A172 (cell line): Measurements from ENCODE around the gene POC1A. TPM values are rescaled to one million over a fixed set of nuclear protein-coding genes. Genes with fewer than 3 reads are reported as not detected.
"Not testable (repeated sequence)": the region's sequence is repeated elsewhere in the genome, so short reads cannot be mapped to it uniquely, and the experiment has no call there.

Source experiments
- DNase-seq: peaks from one replicate; pipeline ENCODE4 v3.0.0-alpha.2; 2015; ENCODE audit warnings: low spot score
- total RNA-seq: library from RNA; depleted of rRNA; stranded (reverse); fragments of >200 nt; shearing (Covaris generic); gene quantifications from 2 replicates; pipeline ENCODE4 v1.2.3, GENCODE V29; 2014

Gene POC1A
- total RNA-seq, 1 experiment from 2014 or later: 19.0 TPM

GRCh38 chr3:52183786-52184445 lies 29.7 kb upstream of the POC1A start:
- DNase-seq: no peak

GRCh38 chr3:52182691-52183090 lies 28.5 kb upstream of the POC1A start:
- DNase-seq: no peak

- DNase-seq: no peak
Measured at GRCh38 chr3:52182196-52182595, 28.0 kb upstream of the POC1A start.

DNA sequence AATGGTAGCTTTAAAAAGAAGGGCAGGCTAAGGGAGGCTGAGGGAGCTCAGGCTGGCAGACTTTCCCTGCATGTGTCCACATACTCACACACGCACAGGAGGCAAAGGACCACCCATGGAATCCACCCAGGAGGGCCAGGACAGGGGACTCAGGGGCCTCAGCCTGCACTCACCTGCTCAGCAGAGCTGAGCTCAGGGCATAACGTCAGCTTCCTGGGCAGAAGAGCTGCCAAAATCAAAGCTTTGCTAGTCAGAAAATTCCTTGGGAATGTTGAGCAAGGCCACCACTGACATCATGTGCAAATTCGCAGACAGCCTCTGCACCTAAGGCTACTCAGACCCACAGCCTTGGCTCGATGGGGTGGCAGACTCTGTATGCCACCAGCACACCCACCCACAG lies 27.3 kb upstream of the POC1A start:
- no peak for DNase-seq

DNA sequence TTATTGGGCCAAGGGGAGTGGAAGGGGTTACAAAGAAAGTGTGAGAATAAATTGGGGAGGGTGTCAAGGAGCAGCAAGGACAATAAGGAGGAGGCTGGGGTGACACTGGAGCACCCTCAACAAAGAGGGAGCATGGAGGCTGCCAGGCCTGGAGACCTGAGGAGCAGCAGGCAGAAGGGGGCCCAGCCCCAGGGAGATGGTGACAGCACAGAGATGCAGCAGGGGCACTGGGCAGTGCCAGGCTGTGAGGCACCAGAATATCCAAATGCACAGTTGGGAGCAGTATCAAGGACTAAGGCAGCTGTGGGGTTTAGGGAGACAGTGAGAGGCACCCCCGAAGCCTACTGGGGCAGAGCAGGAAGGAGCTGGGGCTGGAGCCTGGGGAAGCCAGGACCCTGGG lies 24.3 kb upstream of the POC1A start:
- DNase-seq: no peak

DNA sequence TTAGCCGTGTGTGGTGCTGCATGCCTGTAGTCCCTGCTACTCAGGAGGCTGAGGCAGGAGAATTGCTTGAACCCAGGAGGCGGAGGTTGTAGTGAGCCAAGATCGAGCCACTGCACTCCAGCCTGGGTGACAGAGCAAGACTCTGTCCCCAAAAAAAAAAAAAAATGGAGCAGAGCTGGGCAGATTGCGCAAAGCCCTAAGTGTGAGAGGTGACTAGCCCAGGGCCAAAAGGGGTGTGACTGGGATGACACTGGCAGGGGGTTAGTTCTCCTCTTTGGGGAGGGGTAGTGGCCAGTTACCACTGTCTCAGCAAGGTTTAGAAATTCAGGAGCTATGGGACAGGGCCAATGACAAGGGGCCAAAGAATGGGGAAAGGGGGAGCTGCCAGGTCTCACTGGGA lies 23.9 kb upstream of the POC1A start:
- DNase-seq: not testable (repeated sequence)

DNA sequence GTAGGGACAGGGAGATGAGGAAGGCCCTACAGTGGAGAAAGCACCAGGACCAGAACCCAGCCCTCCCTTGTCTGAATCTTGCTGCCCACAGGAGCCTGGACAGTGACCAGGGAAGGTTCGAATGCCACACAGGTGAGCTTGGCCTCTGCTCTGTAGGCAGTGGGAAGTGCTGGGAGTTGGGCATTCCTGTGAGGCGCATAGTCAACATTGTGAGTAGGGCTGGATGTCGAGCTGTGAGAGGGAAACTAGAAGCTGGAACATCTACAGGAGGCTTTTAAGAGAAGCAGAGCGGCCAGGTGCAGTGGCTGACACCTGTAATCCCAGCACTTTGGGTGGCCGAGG lies 23.4 kb upstream of the POC1A start:
- DNase-seq: no peak

DNA sequence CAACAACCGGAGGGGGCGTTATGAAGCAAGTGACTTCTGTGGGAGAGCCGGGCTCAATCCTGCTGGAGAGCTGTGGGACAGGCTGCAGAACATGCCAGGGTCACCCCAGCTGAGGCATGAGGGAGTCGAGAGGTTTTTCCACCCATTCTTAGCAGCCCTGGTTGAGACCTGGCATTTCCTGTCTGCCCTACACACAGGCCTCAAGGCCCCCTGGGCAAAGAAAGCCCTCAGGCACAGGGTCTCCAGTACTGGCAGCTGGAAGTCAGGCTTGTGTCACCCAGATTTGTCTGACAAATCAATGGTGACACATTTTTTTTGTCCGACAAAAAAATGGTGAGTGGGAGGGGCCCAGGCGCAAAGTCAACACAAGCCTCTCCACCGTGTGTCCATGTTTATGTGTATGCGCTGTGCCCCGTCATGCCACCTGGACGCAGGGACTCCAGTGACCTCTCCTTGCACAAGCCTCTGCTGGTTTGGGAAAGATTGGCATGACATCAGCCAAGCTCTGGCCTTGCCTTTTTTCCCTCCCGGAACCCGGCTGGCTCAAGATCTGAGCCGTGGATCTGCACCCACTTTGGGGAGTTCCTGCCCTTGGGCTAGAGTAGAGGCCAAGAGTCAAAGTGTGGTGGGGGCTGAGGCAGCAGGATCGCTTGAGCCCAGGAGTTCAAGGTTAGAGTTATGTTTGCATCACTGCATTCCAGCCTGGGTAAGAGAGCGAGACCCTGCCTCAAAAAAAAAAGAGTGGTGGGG lies 22.9 kb upstream of the POC1A start:
- no peak for DNase-seq

GRCh38 chr3:52176180-52176752 lies 22.0 kb upstream of the POC1A start:
- DNase-seq: no peak

GRCh38 chr3:52175416-52176179 lies 21.4 kb upstream of the POC1A start:
- DNase-seq: no peak

GRCh38 chr3:52174896-52175295 lies 20.7 kb upstream of the POC1A start:
- DNase-seq: peak; percentile 25

DNA sequence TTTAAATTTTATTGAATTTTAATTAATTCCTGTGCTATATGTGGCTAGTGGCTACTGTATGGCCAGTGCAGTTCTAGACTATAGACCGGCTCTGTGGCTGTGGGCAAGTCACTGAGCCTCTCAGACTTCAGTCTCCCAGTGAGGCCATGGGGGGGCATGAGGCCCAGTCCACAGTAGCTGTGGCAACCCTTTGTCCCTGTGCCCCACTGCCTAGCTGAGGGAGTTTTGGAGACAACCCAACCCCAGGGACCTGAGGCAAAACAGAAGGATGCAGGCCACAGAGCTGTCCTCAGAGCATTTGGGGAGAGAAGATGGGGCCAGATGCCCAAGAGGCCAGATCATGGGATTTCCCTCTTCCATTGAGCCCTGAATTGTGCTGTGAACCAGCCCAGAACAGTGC lies 18.9 kb upstream of the POC1A start:
- DNase-seq: no peak

DNA sequence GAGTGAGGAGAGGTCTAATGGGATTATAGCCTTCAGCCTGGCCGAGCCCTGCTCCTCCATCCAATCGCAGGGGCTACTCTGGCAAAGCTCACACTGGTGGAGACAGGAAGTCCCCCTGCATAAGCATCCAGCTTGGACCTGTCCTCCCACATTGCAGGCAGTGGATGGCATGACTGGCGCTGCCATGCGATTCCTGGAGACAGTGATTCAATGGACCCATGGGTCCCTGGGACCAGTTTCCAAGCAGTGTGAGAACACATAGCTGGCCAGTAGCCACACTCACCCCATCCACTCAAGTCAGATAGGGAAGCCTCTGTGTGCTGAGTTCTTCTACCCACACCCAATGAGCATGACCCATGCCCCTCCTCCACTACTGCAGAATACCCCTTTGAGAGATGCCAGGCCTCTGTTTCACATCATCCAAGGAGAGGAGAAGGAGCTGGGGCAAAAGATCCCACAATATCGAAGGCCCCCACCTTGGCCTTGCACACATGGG lies 18.1 kb upstream of the POC1A start:
- DNase-seq: no peak

- DNase-seq: peak; percentile 73
Measured at GRCh38 chr3:52171514-52172261, 17.5 kb upstream of the POC1A start.

- DNase-seq: not testable (repeated sequence)
Measured at GRCh38 chr3:52170217-52170616, 16.0 kb upstream of the POC1A start.

DNA sequence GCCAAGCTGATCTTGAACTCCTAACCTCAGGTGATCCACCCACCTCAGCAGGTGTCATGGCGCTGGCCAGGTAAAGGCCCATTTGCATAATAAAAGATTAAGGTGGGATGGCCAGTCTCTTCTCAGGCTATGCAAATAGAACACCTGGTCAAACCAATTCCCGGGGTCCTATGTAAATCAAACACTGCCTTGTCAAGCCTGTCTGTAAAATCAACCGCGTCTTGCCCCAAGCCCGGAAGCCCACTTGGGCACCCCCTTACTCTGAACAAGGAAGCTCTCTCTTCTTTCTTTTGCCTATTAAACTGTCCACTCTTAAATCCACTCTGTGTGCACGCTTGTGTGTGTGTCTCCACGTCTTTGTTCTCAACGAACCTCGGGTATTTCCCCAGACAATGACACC lies 13.0 kb upstream of the POC1A start:
- DNase-seq: no peak

- DNase-seq: no peak
Measured at GRCh38 chr3:52162250-52162872, 8.1 kb upstream of the POC1A start.

DNA sequence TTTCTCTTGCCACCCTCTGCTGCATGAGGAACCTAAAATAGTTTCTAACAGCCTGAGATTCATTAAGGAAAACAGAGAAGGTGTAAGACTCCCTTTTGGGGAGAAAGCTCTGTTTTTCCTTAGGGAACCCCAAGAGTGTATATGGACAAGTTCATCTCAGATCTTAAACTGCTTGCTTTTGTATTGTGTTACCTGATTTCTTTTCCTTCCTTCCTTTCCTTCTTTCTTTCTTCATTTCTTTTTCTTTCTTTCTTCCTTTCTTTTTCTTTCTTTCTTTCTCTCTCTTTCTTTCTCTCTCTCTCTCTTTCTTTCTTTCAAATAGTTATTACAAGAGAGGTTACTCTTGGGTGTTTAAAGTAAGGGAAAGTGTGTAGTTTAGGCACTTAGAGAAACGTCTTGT lies 5.3 kb upstream of the POC1A start:
- DNase-seq: no peak

DNA sequence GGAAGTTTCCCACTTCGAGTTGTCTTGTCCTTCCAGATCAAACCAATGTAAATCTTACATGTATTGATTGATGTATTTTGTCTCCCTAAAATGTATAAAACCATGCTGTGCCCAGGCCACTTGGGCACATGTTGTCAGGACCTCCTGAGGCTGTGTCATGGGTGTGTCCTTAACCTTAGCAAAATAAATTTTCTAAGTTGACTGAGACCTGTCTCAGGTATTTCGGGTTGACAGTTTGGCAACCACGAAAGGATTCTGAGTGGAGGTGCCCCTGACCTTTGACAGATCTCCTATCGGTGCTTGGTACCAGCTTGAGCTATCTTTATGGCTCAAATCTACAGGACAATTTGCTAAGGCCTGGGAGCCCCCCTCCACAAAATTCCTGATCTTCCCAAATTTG lies 1.7 kb upstream of the POC1A start:
- no peak for DNase-seq

- peak; percentile 42 for DNase-seq
Measured at GRCh38 chr3:52153389-52154096, 680 bp downstream of the POC1A start.

GRCh38 chr3:52151991-52152390 lies 2.2 kb downstream of the POC1A start:
- DNase-seq: not testable (repeated sequence)
